ENCODE measurements around the gene TRDN.
A peak's percentile ranks its signal among the peaks of the same experiment; 100 is the strongest.
"Not testable (repeated sequence)": the region's sequence is repeated elsewhere in the genome, so short reads cannot be mapped to it uniquely, and the experiment has no call there.

The TRDN gene

GRCh38 chr6:123321020-123321419 is 315.7 kb downstream of the TRDN start:
- TF ChIP-seq CTCF (IDR thresholded peaks at IDR 0.05; ENCODE audit: low read depth, low read length) = no peak
- no peak for DNase-seq (ENCODE audit: extremely low read depth, low read depth)

- no peak for DNase-seq (ENCODE audit: extremely low read depth, low read depth)
- peak; percentile 33 for TF ChIP-seq CTCF (IDR thresholded peaks at IDR 0.05; ENCODE audit: low read depth, low read length)
Observed at GRCh38 chr6:123316733-123317323, 319.9 kb downstream of the TRDN start.

GRCh38 chr6:123314459-123314858 is 322.3 kb downstream of the TRDN start:
- not testable (repeated sequence) for DNase-seq (ENCODE audit: extremely low read depth, low read depth)

- no peak for TF ChIP-seq CTCF (IDR thresholded peaks at IDR 0.05; ENCODE audit: low read depth, low read length)
- DNase-seq (ENCODE audit: extremely low read depth, low read depth) = no peak
Observed at GRCh38 chr6:123309130-123309529, 327.6 kb downstream of the TRDN start.

GRCh38 chr6:123306334-123306733 is 330.4 kb downstream of the TRDN start:
- DNase-seq (ENCODE audit: extremely low read depth, low read depth) = no peak
- TF ChIP-seq CTCF (IDR thresholded peaks at IDR 0.05; ENCODE audit: low read depth, low read length) = no peak

GRCh38 chr6:123295672-123296071 is 341.1 kb downstream of the TRDN start:
- TF ChIP-seq CTCF (IDR thresholded peaks at IDR 0.05; ENCODE audit: low read depth, low read length) = no peak
- DNase-seq (ENCODE audit: extremely low read depth, low read depth) = no peak

GRCh38 chr6:123295181-123295580 is 341.6 kb downstream of the TRDN start:
- no peak for TF ChIP-seq CTCF (IDR thresholded peaks at IDR 0.05; ENCODE audit: low read depth, low read length)
- DNase-seq (ENCODE audit: extremely low read depth, low read depth) = no peak

- no peak for TF ChIP-seq CTCF (IDR thresholded peaks at IDR 0.05; ENCODE audit: low read depth, low read length)
- DNase-seq (ENCODE audit: extremely low read depth, low read depth) = no peak
Observed at GRCh38 chr6:123288649-123289048, 348.1 kb downstream of the TRDN start.

All from AG09319 (cell line).